AG20443 (cell line): ENCODE measurements around the gene PRSS21.

Source experiments
- DNase-seq: peaks from one replicate; pipeline ENCODE4 v3.0.0; 2012; ENCODE audit warnings: low spot score, mixed read lengths

PRSS21 gene

DNA sequence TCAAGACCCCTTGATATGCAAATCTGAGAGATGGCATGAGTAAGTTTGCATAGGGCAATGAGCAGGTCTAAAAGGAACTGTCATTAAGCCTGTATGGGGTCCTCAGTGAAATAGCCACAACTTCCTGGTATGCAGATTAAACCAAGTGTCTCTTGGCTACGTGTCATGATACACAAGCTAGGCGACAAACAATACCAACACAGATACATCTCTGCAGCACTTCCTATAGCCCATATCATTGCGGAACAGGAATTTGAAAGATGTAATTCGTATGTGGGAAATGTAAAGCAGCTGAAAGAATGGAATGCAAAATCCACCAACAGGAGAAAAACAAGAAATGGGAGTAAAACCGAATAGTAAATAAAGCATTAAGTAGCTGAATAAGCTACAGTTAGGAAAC is 28.1 kb downstream of the PRSS21 start:
- DNase-seq, result no peak

DNA sequence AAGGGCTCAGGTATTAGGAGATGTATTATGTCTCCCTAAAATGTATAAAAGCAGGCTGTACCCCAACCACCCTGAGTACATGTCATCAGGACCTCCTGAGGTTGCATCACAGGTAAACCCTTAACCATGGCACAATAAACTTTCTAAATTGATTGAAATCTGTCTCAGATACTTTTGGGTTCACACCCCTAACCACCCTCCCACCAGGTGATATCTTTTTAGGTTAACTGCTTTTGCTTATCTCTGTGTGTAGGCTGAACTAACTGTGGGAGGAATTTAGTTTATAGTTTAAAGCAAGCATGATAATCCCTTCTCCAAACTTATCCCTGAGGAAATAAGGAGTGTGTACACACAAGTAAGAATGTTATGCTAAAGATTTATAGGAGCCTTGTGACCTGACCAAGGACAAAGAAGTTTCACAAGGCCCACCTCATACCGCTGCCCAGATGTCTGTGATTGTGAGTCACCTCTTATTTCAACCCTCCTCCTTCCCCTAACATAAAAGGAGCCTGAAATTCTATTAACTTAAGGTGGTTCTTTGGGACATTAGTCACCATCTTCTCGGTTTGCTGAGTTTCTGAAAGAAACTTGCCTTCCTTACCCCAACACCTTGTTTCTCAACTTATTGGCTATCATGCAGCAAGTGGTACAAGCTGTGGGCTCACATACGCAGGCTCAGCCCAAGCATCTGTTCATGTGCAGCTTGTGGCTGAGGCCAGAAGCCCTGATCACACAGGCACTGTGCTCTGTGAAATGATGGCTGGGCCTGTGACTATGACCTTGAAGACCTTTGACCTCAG is 29.7 kb downstream of the PRSS21 start:
- no peak for DNase-seq

DNA sequence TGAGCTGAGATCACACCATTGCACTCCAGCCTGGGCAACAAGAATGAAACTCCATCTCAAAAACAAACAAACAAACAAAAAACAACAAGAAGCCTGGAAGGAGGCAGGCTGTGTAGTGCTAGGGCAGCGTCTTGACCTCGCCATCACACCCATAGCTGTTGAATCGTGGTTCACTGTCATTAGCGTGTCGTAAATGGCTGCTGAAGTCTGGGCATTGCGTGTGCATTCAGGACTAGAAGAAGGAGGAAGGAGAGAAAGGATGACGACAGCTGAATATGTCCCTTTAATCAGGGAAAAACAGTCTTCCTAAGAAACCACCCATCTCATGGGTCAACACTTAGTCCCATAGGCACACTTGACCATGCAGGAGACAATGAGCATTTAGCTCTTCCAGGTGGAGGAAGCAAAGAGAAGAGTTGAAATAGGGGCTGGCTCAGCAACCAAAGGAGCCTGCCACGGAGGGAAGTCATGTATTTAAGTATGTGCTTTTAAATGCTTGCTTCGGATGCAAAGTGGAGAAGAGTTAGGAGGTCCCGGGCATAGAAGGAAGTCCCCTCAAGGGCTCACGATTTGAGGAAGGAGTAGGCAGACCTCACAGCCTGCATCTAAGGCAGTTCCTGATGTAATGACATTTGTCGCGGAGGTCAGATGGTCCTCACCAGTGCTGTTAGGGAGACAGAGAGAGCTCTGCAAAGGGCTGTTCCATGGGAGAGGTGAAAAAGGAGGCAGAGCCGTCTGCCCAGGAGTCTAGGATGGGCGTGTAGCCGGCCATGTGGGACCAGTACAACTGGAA is 32.1 kb downstream of the PRSS21 start:
- peak; percentile 5 for DNase-seq

DNA sequence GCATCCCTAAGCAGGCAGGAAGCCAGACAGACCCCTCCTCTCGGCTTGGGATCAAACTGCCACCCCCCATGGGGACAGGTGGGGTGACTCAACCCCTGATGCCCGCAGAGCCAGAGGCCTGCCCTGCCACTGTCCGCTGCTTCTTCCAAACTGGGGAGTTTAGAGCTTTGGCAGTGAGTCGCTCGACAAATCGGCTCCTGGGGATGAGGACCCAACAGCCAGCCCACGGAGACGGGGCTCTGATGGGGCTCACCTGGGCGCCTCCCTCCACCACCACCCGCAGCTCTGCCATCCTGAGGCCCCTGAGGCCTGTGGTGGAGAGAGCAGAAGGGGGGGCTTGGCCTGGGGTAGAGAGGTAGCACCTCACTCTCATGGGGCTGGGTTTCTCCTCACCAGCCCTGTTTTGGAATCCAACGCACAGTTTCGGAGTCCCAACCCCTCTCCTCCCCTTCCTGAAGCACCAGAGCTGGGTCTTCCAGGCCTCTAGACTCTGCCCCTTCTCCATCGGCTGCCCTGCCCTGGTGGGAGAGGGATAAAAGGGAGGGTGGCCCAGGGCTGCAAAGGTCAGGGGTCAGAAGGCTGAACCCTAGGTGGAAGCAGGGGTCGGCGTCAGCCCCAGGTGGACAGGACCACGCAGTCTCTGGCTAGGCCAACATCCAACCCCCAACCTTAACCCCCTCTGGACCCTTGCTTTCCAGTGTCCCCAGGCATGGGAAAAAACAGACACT is 35.1 kb downstream of the PRSS21 start:
- peak; percentile 7 for DNase-seq

DNA sequence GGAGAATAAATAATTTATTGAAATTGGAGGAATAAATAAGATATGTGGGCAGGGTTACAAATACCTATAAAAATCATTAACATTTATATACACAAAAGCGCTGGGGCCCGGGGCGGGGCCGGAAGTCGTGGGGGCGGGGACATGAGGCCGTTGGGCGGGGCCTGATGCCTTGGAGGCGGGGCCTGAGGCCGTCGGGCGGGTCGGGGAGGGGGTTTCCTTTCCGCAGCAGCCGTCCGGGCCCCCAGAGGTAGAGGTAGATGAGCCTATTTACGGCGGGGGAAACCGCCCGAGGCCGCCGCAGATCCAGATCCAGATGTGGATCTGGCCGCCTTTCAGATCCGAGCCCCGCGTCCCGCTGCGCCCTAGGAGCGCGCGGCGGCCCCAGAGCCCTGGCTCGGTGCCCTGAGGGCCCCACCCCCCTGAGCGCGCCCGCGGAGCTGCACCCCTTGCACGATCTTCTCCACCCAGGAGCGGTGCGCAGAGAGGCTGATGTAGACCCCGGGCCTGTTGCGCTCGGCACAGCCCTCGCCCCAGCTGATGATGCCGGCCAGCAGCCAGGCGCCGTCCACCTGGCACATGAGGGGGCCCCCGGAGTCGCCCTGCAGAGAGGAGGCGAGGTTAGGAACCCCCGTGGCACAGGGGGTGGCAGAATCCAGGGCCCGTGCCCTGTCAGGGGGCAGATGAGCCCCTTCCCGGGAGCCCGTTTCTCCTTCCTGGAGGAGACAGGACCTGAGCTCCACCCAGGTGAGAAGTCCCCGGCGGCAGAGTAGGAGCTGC is 35.9 kb downstream of the PRSS21 start:
- peak; percentile 14 for DNase-seq

- DNase-seq, result no peak
These were observed 36.6 kb downstream of the PRSS21 start for GRCh38 chr16:2853531-2854073.

- DNase-seq, result peak; percentile 12
These were observed 37.8 kb downstream of the PRSS21 start for GRCh38 chr16:2854700-2855309.

- peak; percentile 5 for DNase-seq
These were observed 38.5 kb downstream of the PRSS21 start for GRCh38 chr16:2855536-2855935.

DNA sequence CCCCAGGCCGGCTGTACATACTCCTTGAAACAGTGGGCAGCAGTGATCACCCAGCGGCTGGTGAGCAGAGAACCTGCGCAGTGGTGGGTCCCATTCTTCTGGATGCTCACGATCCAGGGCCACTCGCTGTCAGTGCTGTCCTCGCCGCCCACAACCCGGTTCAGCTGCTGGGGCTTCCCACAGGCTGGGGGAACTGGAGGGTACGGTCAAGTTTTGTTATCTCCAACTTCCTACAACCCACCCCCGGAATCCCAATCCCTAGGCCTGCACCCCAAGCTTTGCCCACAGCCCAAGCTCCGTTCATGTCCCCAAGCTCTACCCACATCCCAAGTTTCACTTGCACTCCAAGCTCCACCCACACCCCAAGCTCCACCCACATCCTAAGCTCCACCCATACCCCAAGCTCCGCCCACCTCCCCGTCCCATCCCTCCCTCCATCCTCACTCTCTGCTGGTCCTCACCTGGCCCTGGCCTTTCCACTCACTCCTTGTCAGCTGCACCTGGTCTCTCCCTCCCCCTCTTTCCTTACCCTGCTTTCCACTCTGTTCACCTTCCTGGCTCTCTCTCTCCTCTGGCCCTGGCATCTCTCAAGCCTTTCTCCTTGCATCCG is 39.1 kb downstream of the PRSS21 start:
- DNase-seq, result peak; percentile 32

DNA sequence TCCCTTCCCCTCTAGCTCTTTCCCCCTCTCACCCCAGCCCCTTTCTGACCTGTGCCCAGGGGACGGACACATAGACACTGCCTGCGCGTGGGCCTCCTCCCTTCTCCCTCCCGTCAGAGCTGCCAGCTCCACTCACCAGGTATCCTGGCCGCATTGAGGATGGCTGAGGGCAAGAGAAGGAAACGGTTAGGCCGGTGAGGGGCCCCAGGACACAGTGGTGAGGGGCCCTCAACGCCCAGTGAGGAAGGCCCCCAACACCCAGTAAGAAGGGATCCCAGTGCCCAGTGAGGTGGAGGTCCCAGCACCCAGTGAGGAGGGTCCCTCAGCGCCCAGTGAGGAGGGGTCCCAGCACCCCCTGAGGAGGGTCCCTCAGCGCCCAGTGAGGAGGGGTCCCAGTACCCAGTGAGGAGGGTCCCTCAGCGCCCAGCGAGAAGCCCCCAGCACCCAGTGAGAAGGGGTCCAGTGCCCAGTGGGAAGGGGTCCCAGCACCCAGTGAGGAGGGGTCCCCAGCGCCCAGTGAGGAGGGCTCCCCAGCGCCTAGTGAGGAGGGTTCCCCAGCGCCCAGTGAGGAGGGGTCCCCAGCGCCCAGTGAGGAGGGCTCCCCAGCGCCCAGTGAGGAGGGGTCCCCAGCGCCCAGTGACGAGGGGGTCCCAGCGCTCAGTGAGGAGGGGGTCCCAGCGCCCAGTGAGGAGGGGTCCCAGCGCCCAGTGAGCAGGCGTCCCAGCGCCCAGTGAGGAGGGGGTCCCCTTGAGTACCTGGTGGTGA is 39.8 kb downstream of the PRSS21 start:
- DNase-seq, result peak; percentile 4

DNA sequence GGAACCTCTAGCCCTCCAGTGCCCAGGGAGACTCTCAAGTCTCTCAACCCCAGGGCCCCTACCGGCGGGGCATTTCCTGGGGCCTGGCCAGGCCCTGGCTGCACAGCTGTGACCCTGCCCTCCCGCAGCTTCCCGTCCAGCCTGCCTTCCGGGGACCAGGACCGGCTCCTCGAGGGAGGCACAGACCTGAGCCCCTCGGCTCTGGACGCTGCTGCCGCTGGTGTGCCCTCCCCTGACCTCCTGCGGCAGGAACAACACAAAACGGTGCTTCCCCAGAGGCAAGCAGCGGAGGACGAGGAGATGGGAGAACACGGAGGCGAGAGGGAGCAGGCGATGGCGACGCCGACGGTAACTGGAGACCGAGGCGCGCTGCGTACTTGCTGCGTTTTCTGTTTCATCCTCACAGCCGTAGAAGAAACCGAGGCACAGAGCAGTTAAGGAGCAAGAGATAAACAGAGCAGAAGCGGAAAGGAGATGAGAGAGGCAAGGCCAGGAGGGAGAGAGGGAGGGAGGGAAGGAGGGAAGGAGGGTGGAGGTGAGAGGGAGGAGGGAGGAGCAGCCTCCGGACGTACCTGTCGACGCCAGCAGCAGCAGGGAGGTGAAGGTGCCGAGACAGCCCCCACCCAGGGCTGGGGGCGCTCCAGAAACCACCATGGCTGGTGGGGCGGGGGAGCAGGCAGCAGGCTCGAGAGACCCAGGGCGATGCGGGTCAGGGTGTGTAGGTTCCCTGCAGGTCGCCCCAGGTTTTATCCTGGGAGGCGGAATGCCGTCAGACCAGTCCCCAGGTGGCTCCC is 40.6 kb downstream of the PRSS21 start, which contains the start of gene PRSS22:
PRSS22 (minus strand) TSS at position 720 of the 794 bp plus-strand sequence; CDS start at position 654, 66 bp downstream.
- DNase-seq, result peak; percentile 32

- DNase-seq, result peak; percentile 9
These were observed 41.4 kb downstream of the PRSS21 start for GRCh38 chr16:2858245-2859025.

DNA sequence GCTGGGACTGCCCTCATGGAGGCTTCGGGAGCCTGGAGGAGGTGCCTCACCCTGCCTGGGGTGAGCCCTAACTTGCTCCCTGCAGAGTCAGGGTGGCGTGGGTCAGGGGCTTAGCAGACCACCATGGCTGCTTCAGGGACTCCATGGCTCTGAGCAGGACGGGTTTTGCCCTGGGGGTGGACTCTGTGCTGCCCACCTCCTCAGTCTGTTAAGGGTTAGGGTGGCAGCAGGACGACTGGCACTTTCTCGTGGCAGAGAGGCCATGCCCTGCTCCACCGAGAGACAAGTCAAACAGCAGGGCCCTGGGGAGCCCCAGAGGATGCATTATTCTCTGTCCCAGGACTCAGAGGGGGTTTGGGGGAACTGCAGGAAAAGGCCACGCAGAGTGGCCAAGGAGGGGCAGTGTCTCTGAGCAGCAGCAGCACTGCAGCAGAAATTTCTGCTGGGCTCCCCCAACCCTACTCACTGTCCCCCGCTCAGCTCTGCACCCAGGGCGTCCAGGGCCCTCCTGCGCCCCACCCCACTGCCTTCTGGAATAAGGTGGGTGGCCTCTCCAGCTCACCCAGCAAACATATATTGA is 42.7 kb downstream of the PRSS21 start:
- DNase-seq, result no peak

DNA sequence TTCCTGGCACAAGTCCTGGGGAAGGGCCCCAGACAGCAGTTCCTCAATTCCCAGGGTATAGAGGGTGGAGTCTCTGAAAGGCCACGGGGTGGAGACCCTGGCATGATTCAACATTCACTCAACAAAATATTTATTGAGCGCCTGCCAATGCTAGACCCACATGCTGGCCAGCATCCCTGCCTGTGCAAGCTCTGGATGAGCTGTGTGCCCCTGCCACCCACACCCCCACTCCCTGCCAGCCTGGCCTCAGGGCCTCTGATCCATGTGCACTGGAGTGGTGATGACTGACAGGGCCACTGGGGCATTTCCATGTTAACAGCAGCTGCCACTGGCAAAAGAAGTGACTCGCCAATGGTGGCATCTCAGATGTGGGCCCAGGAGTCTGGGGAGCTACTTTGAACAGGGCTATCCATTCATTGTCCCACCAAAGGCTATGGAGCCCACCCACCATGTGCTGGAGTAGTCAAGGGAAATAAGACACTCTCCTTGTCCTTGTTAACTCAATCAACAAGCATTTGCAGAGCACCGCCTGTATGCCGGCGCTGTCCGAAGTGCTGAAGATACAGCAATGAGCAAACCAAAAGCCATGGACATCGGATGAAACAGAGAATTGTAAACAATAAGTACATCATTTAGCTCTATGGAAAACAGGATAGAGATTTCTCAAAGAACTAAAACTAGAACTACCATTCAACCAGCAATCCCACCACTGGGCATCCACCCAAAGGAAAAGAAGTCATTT is 44.0 kb downstream of the PRSS21 start:
- no peak for DNase-seq

- DNase-seq, result no peak
These were observed 48.6 kb downstream of the PRSS21 start for GRCh38 chr16:2865651-2866050.

- DNase-seq, result no peak
These were observed 49.4 kb downstream of the PRSS21 start for GRCh38 chr16:2866431-2866830.

DNA sequence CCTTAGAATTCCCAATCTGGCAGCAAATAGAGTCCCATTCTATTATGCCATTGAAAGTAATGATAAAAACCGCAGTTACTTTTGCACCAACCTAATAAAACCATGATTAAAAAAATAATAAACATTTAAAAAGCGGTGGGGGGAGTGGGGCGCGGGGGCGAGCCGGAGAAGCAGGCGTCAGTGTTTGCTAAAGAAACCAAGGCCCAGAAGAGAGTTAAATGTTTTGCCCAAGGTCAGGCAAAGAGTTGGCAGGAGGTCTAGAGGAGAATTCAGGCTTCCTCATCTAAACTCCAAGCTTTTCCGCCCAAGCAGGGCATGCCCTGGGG is 50.6 kb downstream of the PRSS21 start:
- DNase-seq, result no peak
